ENCODE data around the gene ME1. TPM values are rescaled to one million over a fixed set of nuclear protein-coding genes. Genes with fewer than 3 reads are reported as not detected.
"Not testable (repeated sequence)": the region's sequence is repeated elsewhere in the genome, so short reads cannot be mapped to it uniquely, and the experiment has no call there.

The ME1 gene
- polyA plus RNA-seq, 3 donors: 2.1 to 3.1 (median 2.4) TPM

DNA sequence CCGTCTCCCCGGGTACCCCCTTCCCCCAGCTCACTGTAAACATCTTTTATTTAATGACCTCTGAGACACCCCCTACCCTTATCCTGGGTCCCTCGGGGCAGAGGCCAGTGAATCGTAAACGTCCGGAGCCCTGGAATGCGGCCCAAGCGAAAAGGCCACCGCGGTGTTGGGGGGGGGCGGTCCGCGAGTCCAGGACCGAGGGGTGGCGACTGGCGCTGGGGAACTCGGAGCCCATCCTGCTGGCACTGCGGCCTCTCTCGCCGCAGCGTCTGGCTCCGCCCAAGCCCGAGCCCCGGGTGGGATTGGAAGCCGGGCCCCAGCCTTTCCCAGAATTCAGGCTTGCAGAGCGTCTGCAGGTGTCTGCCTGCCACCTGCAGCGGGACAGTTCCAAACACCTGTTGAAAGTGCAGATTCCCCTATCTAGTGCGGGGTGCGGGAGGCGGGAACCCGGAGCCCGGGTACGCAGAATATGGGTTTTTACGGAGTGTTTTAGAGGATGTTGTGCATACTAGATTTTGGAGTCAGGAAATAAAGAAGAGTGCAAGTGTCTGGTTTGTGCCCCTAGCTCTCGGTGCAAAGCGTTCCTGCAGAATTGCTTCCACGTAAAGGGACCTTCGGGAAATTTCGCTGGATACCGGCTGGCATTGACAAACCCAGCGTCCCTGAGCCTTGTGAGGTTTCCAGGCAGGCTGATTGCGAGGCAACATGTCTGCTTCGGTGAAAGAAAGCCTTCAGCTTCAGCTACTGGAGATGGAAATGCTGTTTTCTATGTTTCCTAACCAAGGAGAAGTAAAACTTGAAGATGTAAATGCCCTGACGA, 236.9 kb downstream of the ME1 start:
- peak in 1 of 3 donors; percentile 13 for DNase-seq (ENCODE audit: low read depth in 3 of 3, low spot score in 2 of 3)

DNA sequence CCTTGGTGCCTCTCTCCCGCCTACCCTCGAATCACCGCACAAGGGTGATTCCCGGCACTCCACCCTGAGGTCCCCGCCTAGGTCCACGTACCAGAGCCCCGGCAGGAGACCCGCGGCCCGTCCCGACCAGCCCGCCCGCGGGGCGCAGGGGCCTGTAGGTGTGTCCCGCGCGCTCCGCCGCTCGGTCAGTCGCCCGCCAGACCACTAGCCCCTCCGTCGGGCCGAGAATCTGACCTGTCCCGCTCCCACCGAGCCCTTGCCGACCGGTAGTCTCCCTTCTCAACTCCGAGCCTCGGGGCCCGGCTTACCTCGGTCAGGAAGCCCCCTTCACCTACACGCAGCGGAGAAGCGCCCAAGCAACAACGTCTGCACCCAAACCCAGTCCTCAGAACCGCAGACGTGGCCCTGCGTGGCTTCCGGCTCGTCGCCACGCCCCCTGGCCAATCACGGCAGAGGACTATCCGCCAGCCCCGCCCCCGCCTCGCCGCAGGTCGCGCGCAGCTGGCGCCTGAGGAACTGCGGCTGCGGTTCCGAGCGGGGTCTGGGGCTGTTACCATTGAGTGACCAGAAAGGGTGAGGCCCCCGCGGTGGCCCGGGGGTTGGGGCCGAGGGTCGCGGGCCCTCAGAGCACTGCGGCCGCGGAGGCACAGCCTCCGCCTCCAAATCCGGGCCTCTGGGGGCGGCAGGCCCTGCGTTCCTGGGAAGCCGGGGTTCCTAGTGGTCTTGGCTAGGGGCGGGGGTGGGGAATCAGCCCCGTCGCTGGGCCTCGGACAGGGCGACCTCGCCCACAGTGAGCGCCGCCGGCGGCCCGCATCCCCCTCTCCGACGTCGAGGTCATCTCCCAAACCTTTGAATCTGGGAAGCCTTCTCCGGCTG, 237.7 kb downstream of the ME1 start, which contains the start of the genes PGM3 and RWDD2A:
Gene PGM3, minus strand, starts transcription at position 395 of the 876 bp plus-strand sequence. CDS start 2,253 bp downstream, outside the sequence.
Gene RWDD2A, plus strand, starts transcription at position 487 of the 876 bp plus-strand sequence. CDS start 1,095 bp downstream, outside the sequence.
- peak in 2 of 3 donors; percentile 74 to 75 for DNase-seq (ENCODE audit: low read depth in 3 of 3, low spot score in 2 of 3)

DNA sequence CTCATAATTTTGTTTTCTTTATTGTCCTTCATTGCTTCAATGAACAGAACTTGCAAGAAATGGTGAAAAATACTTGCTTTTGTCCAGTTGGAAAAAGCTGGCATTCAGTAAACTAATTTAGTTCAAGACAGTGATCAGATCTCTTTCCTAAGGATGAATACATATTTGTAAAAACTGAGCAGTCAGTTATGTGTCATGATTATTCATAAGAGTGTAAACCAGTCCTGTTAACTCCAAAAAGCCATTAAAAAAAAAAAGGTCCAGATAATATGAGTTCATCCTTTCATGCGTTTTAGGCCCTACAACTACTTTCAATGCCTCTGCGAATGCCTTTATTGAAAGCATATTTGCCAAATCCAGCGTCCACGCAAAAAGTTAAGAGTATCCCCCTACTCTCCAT, 238.4 kb downstream of the ME1 start:
- no peak for DNase-seq (ENCODE audit: low read depth in 3 of 3, low spot score in 2 of 3)

DNA sequence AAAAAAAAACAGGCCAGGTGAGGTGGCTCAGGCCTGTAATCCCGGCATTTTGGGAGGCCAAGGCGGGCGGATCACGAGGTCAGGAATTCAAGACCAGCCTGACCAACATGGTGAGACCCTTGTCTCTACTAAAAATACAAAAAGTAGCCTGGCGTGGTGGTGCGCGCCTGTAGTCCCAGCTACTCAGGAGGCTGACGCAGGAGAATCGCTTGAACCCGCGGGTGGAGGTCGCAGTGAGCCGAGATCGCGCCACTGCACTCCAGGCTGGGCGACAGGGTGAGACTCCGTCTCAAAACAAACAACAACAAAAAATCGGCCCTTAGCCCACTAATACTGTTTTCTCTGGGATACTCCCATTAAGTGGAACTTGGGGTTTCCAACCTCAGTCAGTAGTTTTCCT, 238.9 kb downstream of the ME1 start:
- not testable (repeated sequence) for DNase-seq (ENCODE audit: low read depth in 3 of 3, low spot score in 2 of 3)

DNA sequence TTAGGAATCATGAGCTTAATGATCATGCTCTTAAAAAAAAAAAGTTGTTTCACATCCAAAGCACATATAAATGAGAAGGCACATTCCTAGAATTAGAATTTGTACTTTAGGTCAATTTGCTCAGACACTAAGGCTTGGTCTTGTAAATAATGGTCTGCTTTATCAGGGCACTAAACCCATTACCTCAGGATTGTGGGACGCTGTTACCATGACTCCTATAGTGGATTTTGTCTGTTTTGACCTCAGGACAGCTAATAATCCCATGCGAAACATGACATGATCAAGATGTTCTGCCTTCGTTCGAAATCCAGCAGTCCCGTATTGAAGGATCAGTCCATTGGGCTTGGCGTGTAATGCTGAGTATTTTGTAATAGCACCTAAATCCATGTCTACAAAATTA, 240.2 kb downstream of the ME1 start:
- DNase-seq (ENCODE audit: low read depth in 3 of 3, low spot score in 2 of 3): no peak

DNA sequence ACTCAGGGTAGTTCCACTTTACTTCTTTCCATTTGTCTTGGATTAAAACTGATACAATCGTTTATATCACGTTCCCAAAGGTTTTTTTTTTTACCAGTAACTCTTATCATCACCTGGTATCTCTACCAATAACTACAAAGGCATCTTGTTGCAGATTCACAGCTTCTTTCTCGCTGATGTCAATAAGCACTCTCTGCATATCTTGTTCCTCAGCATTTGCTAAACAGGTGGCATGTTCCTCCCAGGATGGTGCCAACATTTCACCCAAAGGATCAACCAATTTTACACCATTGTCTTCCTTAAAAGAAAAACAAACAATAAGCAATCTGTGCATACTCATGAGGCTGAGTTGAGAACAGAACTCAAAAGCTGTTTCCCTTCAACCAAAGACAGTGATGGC, 242.3 kb downstream of the ME1 start:
- no peak for DNase-seq (ENCODE audit: low read depth in 3 of 3, low spot score in 2 of 3)

DNA sequence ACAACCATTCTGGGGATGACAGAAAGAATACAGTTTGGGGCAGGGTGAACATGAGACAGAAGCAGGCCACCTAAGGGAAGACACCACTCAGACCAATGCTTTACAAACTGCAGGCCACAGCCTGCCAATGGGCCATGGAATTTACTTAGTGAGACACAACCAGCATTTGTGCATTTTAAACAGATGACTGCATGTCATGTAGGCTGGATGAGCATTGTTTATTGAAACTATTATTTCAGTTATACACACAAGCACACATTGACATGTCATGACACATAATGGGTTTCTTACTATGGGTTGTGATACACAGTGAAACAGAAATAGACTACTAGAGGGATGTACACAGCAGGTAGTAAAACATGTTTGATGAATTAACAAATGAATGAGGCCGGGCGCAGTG, 245.8 kb downstream of the ME1 start:
- no peak for DNase-seq (ENCODE audit: low read depth in 3 of 3, low spot score in 2 of 3)

DNA sequence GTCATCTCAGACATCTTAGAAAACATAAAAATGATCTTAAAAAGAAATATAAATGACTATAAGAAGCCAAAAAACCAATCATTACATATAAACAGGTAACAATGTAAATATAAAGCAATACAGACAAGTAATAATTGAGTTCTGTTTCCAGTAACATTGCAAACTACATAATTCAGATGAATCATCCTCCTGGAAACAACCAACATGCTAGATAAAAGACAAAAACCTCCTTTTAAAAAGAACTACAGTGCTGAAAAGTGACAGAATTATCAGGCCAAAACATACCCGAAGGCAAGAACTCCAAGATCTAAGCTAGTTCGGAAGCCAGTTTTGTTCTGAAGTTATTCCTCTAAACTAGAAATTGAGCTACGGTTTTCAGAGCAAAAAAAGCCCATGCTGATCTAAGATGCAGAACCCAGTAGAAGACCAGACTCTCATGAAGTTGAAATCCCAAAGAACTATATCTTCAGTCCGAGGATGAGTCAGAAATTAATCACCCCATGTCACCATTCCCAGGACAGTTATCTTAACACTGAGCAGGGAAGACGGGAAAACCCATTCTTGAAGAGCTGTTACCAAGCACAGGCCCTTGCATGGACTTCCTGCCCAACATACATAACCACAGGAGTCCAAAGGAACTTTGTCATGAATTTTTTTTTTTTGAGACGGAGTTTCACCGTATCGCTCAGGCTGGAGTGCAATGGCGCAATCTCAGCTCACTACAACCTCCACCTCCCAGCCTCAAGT, 247.6 kb downstream of the ME1 start:
- DNase-seq (ENCODE audit: low read depth in 3 of 3, low spot score in 2 of 3): no peak

DNA sequence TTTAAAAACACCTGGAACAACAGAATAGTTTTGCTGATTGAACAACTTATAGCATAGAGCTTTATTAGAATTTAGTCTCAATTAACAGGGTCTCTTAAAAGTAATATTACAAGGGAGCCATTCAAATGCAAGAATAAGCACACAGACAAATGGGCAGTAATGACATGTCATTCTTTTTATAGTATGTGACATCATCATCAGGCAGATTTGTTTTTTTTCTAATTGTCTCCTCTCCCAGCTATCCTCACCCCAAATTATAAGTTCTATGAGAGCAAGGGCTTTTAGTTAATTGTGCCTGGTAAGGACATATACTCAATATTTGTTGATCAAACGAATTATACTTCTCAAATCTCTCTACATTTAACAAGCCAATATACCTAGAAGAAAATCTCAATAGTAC, 248.7 kb downstream of the ME1 start:
- DNase-seq (ENCODE audit: low read depth in 3 of 3, low spot score in 2 of 3): no peak

DNA sequence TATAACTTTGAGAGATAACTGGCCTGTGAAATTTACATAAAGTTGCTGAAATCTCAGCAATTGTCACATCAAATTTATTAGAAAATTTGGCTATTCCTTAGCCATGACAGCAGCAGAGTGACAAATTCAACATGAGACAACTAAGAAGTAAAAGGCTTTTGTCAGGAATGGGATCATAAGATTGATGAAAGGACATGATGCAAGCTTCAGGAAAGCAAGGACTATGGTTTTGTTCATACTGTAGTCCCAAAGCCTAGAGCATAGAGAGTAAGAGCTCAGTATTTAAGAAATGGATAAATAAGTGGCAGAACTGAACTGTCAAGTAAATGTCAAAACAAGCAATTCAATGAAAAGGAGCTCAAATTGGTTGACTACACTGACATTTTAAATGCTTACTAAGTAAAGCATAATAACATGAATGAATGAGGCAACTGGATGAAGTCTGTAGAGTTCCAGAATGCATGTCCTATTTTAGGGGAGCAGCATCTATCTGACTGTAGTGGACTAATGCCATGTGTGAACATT, 250.4 kb downstream of the ME1 start:
- no peak for DNase-seq (ENCODE audit: low read depth in 3 of 3, low spot score in 2 of 3)

DNA sequence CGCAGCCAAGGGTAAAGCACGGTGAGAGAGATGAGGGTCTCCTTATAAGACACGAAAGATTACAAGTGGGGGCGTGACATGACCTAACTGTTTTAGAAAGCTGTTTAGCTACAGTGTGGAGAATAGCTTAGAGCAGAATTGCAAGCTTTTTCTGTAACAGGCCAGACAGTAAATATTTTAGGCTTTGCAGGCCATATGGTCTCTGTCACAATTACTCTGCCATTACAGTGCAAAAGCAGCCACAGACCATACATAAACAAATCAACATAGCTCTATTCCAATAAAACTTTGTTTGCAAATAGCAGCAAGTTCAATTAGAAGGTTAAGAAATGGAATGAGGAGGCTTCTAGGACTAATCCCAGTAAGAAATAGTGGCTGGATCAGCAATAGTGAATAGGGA, 254.6 kb downstream of the ME1 start:
- DNase-seq (ENCODE audit: low read depth in 3 of 3, low spot score in 2 of 3): peak in 1 of 3 donors; percentile 16

DNA sequence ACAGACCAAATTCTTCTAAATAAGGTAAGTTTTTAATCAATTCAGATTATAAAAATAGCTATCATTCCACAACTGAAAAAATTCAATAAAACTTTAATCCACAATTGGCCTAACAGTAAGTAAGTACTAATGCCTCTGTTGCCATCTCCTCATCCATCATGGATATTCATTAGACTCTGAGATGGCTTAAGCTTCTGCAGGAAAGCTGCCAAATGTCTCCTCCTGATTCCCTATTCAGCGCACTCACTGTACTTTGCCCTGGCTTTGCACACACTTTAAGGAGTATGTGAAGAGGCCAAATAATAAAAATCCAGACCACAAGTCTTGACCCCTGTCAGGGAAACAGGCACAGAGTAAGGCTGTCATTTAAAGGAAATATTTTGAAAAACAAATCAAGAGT, 261.3 kb downstream of the ME1 start:
- DNase-seq (ENCODE audit: low read depth in 3 of 3, low spot score in 2 of 3): no peak

DNA sequence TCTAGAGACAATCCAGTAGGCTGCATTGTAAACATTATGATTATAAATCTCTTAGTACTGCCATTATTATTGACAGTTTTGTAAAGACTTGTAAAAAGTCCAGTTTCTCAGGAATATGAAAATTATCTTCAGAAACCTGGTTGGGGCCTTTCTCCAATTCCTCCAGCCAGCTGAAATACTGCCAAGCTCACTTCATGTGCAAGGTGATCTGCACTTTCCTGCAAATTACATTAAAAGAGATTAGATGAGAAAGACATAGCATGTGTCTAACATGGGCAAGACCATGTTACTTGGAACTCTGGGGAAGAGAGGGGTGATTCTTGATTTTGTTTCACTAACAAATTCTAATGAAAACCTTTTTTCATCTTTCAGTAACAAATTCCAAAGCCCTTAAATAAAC, 261.7 kb downstream of the ME1 start:
- no peak for DNase-seq (ENCODE audit: low read depth in 3 of 3, low spot score in 2 of 3)

DNA sequence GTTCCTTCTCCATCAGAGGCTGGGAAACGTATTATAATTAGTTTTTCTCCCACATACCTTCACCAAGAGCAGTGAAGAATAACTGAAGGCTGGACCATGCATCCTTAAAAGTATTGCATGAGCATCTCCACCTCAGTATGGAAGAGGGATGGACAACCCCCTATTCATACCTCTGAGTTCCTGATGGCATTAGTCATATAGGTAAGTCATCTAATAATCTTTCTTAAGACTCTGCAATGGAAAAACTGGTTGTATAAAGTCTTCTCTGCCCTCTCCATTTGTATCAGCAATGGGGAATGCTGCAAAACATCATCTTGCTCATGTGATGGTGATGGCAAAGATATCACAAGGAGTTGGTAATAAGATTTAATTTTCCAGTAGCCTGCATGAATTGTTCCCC, 262.3 kb downstream of the ME1 start:
- no peak for DNase-seq (ENCODE audit: low read depth in 3 of 3, low spot score in 2 of 3)

DNA sequence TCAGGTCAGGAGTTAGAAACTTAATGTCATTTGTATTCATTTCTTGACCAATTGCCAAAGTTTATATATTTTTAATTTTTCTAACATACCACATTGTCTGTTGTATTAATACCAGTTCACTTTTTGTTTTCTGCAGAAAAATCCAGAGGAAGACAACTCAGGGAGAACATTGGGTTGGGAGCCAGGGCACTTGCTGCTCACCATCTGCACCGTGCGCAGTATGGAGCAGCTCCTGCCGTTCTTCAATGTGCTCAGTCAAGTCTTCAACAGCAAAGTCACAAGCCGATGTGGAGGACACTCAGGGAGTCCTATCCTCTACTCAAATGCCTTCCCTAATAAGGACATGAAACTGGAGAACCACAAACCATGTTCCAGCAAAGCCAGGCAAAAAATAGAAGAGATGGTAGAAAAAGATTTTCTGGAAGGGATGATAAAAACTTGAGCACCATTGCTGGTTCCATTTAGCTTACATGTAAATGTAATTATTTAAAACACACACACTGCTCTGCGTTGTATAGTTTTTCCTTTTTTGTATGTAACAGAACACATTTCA, 263.0 kb downstream of the ME1 start:
- no peak for DNase-seq (ENCODE audit: low read depth in 3 of 3, low spot score in 2 of 3)

Other genes starting within 250 kb of the ME1 start
- 10 to 100 TPM; 44.5 to 46.9 (median 46.5) TPM for gene PGM3, start 237.8 kb downstream of the ME1 start, polyA plus RNA-seq (ENCODE audit: insufficient read length in 3 of 3)
- 1 to 10 TPM; 7.5 to 7.9 (median 7.8) TPM for gene RWDD2A, start 237.7 kb downstream of the ME1 start, polyA plus RNA-seq (ENCODE audit: insufficient read length in 3 of 3)
- gene PRSS35, start 81.5 kb upstream of the ME1 start, polyA plus RNA-seq (ENCODE audit: insufficient read length in 3 of 3): 10 to 100 TPM; 36.9 to 47.8 (median 43.0) TPM

All from right renal cortex interstitium (tissue), 3 donors.